ENCODE data around the gene PEX12.
A peak's percentile ranks its signal among the peaks of the same experiment; 100 is the strongest.

The PEX12 gene
- long read RNA-seq, transcript PEX12-201 (3 exons, 2,675 nt) = major isoform, 42 of 43 reads
- long read RNA-seq, partial matches to known transcripts = 1 of 43 reads
- long read RNA-seq, other reads (novel, unspliced or antisense) = 0 of 43 reads

DNA sequence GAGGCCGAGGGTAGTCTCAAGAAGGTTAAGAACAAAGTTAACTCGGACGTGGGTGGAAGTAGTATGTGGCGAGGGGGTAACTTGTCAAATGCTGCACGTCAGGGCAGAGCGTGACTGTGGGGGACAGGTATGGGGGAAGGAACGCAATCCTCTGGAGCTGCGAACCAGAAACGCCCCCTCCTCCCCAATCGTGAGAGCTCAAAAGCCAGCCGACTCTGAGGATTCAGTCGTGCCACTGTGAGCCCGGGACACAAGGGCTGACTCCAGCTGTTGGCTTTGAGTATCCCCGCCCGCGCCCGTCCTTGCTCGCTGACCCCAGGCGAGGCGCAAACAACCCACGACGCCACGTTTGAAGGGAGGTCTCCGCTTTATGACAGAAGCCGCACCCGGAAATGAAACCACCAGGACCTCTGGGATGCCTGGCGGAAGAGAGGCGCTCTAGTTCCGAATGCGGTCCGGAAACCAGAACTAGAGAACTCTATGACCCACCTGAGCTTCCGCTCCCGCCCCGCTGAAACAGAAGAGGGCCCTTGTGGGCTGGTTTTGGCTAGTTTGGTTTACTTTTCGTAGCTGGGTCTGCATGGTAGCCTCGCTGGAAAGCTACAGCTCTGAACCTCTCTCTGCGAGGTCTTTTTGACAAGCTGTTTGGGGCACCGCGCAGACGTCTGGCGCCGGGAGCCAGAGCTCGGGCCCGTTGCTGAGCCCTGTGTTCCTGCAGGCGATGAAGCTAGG is at the start of gene PEX12:
TSS of gene PEX12 (minus strand) at position 375 of the 732 bp plus-strand sequence. CDS start 550 bp downstream, outside the sequence.
- peak; percentile 89 to 95 for DNase-seq (ENCODE audit: low read depth in 1 of 2, low spot score in 1 of 2)
- no peaks in the 10 kb centered on the region for H3K27me3 ChIP-seq (ENCODE audit: insufficient read depth, poor library complexity, severe bottlenecking)
- peak within 1 kb of the TSS; percentile 91 for H3K27ac ChIP-seq (replicated peaks)
- peak within 1 kb of the TSS; percentile 82 for H3K4me3 ChIP-seq (replicated peaks; ENCODE audit: insufficient read depth, low read length)
- peak; percentile 39; the same call in 1 of the 2 replicates for TF ChIP-seq SPI1 (IDR thresholded peaks at IDR 0.05; ENCODE audit: borderline replicate concordance, low read depth)
- peak; percentile 87 for TF ChIP-seq POLR2AphosphoS5 (IDR thresholded peaks at IDR 0.05; ENCODE audit: low read depth)
- TF ChIP-seq, protein P1, sequence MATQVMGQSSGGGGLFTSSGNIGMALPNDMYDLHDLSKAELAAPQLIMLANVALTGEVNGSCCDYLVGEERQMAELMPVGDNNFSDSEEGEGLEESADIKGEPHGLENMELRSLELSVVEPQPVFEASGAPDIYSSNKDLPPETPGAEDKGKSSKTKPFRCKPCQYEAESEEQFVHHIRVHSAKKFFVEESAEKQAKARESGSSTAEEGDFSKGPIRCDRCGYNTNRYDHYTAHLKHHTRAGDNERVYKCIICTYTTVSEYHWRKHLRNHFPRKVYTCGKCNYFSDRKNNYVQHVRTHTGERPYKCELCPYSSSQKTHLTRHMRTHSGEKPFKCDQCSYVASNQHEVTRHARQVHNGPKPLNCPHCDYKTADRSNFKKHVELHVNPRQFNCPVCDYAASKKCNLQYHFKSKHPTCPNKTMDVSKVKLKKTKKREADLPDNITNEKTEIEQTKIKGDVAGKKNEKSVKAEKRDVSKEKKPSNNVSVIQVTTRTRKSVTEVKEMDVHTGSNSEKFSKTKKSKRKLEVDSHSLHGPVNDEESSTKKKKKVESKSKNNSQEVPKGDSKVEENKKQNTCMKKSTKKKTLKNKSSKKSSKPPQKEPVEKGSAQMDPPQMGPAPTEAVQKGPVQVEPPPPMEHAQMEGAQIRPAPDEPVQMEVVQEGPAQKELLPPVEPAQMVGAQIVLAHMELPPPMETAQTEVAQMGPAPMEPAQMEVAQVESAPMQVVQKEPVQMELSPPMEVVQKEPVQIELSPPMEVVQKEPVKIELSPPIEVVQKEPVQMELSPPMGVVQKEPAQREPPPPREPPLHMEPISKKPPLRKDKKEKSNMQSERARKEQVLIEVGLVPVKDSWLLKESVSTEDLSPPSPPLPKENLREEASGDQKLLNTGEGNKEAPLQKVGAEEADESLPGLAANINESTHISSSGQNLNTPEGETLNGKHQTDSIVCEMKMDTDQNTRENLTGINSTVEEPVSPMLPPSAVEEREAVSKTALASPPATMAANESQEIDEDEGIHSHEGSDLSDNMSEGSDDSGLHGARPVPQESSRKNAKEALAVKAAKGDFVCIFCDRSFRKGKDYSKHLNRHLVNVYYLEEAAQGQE (IDR thresholded peaks at IDR 0.05; ENCODE audit: insufficient replicate concordance, low read depth) = peak; percentile 61
- TF ChIP-seq, protein P2, sequence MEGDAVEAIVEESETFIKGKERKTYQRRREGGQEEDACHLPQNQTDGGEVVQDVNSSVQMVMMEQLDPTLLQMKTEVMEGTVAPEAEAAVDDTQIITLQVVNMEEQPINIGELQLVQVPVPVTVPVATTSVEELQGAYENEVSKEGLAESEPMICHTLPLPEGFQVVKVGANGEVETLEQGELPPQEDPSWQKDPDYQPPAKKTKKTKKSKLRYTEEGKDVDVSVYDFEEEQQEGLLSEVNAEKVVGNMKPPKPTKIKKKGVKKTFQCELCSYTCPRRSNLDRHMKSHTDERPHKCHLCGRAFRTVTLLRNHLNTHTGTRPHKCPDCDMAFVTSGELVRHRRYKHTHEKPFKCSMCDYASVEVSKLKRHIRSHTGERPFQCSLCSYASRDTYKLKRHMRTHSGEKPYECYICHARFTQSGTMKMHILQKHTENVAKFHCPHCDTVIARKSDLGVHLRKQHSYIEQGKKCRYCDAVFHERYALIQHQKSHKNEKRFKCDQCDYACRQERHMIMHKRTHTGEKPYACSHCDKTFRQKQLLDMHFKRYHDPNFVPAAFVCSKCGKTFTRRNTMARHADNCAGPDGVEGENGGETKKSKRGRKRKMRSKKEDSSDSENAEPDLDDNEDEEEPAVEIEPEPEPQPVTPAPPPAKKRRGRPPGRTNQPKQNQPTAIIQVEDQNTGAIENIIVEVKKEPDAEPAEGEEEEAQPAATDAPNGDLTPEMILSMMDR (IDR thresholded peaks at IDR 0.05; ENCODE audit: insufficient read depth, low read length) = no peak
- peak; percentile 94 for TF ChIP-seq GABPA (IDR thresholded peaks at IDR 0.05; ENCODE audit: low read depth)

DNA sequence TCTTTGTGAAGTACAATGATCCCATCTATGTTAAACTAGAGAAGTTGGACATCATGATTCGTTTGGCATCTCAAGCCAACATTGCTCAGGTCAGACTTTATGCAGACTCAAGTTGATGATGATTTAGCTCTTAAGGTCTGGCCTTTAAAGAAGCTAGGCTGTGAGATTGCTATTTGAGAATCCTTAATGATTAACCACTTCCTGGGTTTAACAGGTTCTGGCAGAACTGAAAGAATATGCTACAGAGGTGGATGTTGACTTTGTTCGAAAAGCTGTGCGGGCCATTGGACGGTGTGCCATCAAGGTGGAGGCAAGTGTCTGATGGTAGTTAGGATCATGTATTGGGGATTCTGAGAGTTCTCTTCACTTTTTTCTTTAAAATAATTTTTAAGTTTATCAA is 49.0 kb upstream of the PEX12 start:
- DNase-seq (ENCODE audit: low read depth in 1 of 2, low spot score in 1 of 2) = no peak
- H3K27ac ChIP-seq (replicated peaks) = no peak overlapping the region

DNA sequence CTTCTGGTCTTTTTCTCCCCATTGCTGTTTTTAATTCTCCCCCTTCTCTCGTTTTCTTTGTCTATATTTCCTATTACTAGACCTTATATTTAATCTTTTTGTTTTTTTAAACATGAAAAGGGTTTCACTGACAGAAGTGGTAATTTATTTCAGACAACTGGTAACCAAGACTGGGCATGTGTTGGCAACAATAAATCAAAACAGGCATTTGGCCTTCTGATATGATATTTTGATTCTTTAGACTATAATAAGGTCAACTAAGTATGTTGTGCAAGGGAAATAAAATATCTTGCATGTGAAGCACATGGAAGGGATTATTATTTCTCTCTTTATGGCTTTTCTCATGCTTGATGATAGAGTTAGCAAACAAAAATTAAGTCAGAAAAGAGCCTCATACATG is 43.4 kb upstream of the PEX12 start:
- Histone ChIP-seq H3K4me3 (replicated peaks; ENCODE audit: insufficient read depth, low read length) (no peak overlapping the region), H3K27me3 (ENCODE audit: insufficient read depth, poor library complexity, severe bottlenecking) (no peaks in the 10 kb centered on the region), H3K27ac (replicated peaks) (no peak overlapping the region)
- no peak for DNase-seq (ENCODE audit: low read depth in 1 of 2, low spot score in 1 of 2)
- no peak for TF ChIP-seq POLR2AphosphoS5 (IDR thresholded peaks at IDR 0.05; ENCODE audit: low read depth)
- TF ChIP-seq GABPA (IDR thresholded peaks at IDR 0.05; ENCODE audit: low read depth) = no peak
- TF ChIP-seq, protein P1 (IDR thresholded peaks at IDR 0.05; ENCODE audit: insufficient replicate concordance, low read depth) = no peak
- no peak for TF ChIP-seq SPI1 (IDR thresholded peaks at IDR 0.05; ENCODE audit: borderline replicate concordance, low read depth)
- TF ChIP-seq, protein P2 (IDR thresholded peaks at IDR 0.05; ENCODE audit: insufficient read depth, low read length) = no peak

More for the DNA sequence above, 49.0 kb upstream of the PEX12 start:
- Histone ChIP-seq H3K27me3 (ENCODE audit: insufficient read depth, poor library complexity, severe bottlenecking) (no peaks in the 10 kb centered on the region), H3K4me3 (replicated peaks; ENCODE audit: insufficient read depth, low read length) (no peak overlapping the region)
- no peak for TF ChIP-seq POLR2AphosphoS5 (IDR thresholded peaks at IDR 0.05; ENCODE audit: low read depth)
- TF ChIP-seq SPI1 (IDR thresholded peaks at IDR 0.05; ENCODE audit: borderline replicate concordance, low read depth) = no peak

DNA sequence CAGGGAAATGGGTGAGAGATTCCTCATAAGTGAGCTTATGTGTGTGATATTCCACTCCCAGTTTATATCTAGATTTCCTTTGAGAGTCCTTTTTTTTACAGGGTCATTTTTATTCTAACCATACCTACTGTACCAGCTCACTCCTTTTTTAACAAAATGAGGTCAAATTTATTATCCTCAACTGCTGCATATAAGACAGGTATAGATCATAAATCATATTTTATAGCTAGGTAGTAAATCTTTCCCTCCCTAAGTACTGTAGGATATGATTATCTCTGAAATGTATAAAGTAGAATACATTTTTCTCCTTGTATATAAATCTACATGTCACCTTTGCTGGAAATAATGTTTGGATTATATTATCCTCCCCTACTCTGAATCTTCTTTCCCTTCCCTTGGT is 40.3 kb upstream of the PEX12 start:
- Histone ChIP-seq H3K4me3 (replicated peaks; ENCODE audit: insufficient read depth, low read length) (no peak overlapping the region), H3K27ac (replicated peaks) (no peak overlapping the region), H3K27me3 (ENCODE audit: insufficient read depth, poor library complexity, severe bottlenecking) (no peaks in the 10 kb centered on the region)
- TF ChIP-seq GABPA (IDR thresholded peaks at IDR 0.05; ENCODE audit: low read depth) (no peak), SPI1 (IDR thresholded peaks at IDR 0.05; ENCODE audit: borderline replicate concordance, low read depth) (no peak), POLR2AphosphoS5 (IDR thresholded peaks at IDR 0.05; ENCODE audit: low read depth) (no peak)
- TF ChIP-seq, protein P2 (IDR thresholded peaks at IDR 0.05; ENCODE audit: insufficient read depth, low read length) = no peak
- TF ChIP-seq, protein P1 (IDR thresholded peaks at IDR 0.05; ENCODE audit: insufficient replicate concordance, low read depth) = no peak
- no peak for DNase-seq (ENCODE audit: low read depth in 1 of 2, low spot score in 1 of 2)
